ENCODE results near the gene EIF3C.
"Not testable (repeated sequence)": the region's sequence is repeated elsewhere in the genome, so short reads cannot be mapped to it uniquely, and the experiment has no call there.

The EIF3C gene, protein sequence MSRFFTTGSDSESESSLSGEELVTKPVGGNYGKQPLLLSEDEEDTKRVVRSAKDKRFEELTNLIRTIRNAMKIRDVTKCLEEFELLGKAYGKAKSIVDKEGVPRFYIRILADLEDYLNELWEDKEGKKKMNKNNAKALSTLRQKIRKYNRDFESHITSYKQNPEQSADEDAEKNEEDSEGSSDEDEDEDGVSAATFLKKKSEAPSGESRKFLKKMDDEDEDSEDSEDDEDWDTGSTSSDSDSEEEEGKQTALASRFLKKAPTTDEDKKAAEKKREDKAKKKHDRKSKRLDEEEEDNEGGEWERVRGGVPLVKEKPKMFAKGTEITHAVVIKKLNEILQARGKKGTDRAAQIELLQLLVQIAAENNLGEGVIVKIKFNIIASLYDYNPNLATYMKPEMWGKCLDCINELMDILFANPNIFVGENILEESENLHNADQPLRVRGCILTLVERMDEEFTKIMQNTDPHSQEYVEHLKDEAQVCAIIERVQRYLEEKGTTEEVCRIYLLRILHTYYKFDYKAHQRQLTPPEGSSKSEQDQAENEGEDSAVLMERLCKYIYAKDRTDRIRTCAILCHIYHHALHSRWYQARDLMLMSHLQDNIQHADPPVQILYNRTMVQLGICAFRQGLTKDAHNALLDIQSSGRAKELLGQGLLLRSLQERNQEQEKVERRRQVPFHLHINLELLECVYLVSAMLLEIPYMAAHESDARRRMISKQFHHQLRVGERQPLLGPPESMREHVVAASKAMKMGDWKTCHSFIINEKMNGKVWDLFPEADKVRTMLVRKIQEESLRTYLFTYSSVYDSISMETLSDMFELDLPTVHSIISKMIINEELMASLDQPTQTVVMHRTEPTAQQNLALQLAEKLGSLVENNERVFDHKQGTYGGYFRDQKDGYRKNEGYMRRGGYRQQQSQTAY

DNA sequence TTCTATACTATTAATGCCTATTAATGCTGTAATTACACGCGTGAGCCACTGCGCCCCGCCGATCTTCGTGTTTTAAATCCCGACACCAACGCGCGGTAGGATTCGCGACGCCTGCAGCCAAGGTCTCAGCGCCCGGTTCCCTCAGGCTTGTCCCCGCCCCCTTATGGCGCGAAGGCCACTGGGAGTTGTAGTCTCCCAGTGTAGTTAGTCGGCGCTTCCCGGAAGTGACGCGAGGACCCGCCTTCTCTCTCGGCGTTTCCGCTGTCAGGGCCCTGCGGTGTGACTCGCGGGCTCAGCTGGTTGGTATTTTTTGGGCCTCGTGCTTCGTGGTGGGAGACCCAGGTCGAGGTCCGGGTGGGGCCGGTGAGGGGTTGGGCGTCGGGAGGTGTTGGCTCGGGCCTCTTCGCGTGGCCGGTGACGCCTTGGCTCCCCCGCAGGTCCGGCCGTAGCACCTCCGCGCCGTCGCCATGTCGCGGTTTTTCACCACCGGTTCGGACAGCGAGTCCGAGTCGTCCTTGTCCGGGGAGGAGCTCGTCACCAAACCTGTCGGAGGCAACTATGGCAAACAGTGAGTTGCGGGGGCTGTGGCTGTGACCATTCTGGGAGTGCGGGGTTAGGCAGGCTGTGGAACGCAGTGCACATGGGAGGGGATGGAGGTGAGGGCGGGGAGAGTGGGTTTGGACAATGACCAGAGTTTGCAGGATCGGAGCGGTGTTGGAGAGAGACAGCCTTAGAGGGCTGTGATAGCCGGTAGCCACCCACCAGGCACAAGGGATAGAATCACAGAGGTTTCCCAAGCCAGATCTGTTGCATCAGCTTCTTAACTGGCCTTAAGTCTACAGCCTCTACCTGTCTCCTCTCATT is at the start of gene EIF3C:
TSS of gene EIF3C (plus strand) at position 245 of the 864 bp plus-strand sequence. CDS start at position 468, 223 bp downstream.
- DNase-seq (ENCODE audit: low read depth, low spot score) = not testable (repeated sequence)

DNA sequence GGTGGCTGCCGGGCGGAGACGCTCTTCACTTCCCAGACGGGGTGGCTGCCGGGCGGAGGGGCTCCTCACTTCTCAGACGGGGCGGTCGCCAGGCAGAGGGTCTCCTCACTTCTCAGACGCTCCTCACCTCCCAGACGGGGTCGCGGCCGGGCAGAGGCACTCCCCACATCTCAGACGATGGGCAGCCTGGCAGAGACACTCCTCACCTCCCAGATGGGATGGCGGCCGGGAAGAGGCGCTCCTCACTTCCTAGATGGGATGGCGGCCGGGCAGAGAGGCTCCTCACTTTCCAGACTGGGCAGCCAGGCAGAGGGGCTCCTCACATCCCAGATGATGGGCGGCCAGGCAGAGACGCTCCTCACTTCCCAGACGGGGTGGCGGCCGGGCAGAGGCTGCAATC is 45.0 kb upstream of the EIF3C start:
- DNase-seq (ENCODE audit: low read depth, low spot score) = not testable (repeated sequence)

DNA sequence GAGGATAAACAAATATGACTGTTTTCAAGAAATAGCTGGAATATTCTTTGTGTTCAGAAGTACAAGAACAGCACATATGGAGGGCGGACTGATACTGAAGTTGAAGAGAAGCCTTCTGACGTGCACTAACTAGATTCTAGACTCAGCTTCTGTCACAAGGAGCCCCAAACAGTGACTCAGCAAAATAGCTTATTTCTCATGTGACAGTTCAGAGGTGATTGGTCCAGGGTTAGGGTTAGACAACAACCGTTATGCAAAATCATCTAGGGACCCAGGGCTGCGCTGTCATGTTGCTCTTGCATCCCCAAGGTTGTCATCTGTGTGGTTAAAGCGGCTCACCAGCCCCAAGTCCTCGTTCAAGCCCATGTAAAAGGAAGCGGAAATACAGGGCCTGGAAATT is 43.8 kb upstream of the EIF3C start:
- not testable (repeated sequence) for DNase-seq (ENCODE audit: low read depth, low spot score)

DNA sequence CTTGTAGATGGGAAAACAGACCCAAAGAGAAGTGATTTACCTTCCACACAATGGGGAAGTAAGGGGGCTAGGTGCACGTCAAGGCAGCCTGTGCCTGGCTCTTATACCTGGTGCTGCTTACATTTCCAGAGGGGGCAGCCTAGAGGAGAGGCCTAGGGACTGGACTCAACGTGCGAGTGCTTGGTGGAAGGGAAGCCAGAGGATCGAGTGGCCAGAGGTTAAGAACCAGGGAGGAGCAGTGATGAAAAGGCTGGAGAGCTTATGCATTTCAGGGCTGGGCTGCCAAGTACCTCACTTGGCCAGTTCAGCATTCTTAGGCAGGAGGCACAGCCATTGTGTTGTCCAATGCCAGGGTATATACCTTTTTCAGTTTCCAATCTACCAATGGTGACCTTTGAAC is 43.1 kb upstream of the EIF3C start:
- DNase-seq (ENCODE audit: low read depth, low spot score) = not testable (repeated sequence)

DNA sequence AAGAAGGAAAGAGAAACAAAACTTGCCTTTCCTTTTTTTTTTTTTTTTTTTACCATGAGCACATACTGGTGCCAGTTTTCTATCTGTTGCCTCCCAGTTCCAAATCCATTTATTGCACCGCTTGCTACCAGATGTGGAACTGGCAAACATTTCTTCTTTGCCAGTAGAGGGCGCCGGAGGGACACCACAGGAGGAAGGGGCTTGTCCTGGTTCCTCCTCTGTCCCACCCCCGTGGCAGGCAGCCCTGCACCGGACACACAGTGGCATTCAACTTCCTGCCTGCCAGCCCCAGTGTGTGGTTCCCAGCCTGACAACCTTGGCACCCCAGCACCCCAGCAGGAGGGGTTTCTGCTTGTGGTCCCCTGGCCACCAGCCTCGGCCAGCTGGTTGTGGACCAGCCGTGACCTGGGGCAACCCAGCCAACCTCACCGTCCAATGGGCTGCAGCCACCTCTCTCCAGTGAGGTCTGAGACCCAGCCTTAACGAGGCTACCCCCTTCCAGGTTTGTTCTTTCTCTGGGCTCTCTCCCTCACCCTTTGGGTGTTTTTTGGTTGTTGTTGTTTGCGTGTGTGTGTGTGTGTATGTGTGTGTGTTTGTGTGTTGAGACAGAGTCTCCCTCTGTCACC is 22.8 kb upstream of the EIF3C start:
- not testable (repeated sequence) for DNase-seq (ENCODE audit: low read depth, low spot score)

DNA sequence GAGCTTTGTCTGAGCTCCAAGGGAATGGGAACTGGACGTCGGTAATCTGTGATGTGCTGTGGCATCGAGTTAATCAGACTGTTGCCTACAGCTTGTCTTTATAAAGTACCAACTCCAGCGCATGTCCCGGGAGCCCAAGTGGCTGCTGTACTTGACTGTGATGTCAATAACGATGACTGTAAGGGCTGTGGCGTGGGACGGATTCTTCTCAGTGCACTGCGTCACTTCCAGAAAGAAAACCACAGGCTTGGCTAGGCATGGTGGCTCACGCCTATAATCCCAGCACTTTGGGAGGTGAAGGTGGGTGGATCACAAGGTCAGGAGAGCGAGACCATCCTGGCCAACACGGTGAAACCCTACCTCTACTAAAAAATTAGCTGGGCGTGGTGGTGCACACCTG is 21.8 kb upstream of the EIF3C start:
- DNase-seq (ENCODE audit: low read depth, low spot score) = not testable (repeated sequence)

DNA sequence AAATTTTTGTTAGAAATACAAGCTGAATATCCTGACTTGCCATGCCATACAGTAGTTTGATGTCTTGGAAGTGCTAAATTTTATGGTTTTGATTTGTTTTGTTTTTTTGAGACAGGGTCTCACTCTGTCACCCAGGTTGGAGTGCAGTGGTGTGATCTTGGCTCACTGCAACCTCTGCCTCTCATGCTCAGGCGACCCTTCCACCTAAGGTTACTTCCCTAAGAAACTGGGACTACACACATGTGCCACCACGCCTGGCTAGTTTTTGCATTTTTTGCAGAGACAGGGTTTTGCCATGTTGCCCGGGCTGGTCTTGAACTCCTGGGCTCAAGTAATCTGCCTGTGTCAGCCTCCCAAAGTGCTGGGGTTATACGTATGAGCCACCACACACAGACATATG is 19.5 kb upstream of the EIF3C start:
- DNase-seq (ENCODE audit: low read depth, low spot score) = not testable (repeated sequence)

DNA sequence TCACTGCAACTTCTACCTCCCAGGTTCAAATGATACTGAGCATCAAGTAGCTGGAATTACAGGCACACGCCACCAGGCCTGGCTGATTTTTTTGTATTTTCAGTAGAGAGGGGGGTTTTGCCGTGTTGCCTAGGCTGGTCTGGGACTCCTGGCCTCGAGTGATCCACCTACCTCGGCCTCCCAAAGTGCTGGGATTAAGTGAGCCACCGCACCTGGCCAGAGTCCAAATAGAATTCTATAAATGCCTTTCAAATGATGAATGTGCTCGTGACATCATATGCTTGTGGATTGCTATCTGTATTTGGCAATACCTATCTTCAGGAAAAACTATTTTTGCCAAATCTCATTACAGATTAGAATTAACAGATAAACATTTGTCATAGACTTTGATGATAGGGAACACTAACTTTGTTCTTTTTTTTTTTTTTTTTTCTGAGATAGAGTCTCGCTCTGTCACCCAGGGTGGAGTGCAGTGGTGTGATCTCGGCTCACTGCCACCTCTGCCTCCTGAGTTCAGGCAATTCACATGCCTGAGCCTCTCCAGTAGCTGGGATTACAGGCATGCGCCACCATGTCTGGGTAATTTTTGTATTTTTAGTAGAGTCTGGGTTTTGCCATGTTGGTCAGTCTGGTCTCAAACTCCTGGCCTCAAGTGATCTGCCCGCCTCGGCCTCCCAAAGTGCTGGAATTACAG is 17.9 kb upstream of the EIF3C start:
- not testable (repeated sequence) for DNase-seq (ENCODE audit: low read depth, low spot score)

DNA sequence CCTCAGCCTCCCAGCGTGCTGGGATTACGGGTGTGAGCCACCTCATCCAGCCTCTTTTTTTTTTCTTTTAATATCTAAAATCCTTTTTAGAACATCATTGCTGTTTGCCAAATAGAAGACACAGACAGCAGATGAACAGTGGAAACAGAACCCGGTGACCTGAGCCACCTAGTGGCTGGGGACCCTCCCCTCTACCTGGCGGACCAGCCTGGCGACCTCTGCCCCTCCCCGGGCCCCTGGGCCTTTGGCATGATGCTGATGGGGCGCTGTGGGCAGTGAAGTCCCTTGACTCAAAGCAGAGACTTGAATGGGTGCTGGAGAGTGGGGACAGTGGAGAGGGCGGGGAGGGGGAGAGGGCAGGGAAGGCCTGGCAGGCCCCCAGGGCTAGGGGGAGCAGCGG is 11.5 kb upstream of the EIF3C start:
- not testable (repeated sequence) for DNase-seq (ENCODE audit: low read depth, low spot score)

DNA sequence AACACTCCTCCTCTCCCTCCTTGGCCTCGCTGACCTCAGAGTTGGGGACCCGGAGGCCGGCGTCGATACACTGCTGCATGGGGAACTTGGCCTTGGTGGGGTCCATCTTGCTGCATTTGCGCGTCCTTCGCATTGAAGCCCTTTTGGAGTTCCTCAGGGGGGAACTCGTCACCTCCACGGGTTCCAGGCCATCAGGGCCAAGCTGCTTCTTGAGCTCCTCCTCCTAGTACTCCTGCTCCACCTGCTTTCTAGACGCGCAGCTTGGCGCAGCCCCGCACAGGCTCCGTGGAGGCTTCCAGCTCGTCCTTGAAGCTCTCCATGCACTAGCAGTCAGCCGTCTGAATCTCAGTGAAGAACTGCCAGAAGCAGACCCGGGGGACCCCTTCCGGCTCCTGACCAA is 10.9 kb upstream of the EIF3C start:
- DNase-seq (ENCODE audit: low read depth, low spot score) = not testable (repeated sequence)

DNA sequence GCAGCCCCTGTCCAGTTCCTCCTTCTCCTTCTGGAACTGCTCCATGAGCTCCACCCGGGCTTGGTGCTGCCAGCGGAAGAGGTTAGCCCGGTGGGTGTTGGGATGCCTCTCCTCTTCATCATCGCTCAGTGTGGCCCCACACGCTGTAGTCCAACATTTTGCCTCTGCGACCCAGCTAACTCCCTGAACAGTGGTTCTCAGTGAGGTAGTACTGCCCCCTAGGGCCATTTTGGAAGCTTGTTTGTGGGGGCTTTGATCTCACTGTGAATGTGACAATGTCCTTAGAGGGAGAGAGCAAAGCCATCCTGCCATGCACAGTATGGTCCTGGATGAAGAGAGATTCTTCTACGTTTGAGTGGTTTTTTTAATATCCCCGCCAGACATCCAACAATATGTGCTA is 9.9 kb upstream of the EIF3C start:
- DNase-seq (ENCODE audit: low read depth, low spot score) = not testable (repeated sequence)

DNA sequence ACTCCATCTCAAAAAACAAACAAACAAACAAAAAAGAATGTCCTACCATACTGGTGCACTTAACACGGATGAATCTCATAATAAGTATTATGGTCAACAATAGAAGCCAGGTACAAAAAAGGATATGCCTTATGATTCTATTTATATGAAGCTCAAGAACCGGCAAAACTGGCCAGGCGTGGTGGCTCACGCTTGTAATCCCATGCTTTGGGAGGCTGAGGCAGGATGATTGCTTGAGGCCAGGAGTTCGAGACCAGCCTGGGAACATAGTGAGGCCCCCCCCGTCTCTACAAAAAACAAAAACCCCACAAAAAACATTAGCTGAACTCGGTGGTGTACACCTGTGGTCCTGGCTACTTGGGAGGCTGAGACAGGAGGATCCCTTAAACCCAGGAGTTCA is 7.0 kb upstream of the EIF3C start:
- DNase-seq (ENCODE audit: low read depth, low spot score) = not testable (repeated sequence)

DNA sequence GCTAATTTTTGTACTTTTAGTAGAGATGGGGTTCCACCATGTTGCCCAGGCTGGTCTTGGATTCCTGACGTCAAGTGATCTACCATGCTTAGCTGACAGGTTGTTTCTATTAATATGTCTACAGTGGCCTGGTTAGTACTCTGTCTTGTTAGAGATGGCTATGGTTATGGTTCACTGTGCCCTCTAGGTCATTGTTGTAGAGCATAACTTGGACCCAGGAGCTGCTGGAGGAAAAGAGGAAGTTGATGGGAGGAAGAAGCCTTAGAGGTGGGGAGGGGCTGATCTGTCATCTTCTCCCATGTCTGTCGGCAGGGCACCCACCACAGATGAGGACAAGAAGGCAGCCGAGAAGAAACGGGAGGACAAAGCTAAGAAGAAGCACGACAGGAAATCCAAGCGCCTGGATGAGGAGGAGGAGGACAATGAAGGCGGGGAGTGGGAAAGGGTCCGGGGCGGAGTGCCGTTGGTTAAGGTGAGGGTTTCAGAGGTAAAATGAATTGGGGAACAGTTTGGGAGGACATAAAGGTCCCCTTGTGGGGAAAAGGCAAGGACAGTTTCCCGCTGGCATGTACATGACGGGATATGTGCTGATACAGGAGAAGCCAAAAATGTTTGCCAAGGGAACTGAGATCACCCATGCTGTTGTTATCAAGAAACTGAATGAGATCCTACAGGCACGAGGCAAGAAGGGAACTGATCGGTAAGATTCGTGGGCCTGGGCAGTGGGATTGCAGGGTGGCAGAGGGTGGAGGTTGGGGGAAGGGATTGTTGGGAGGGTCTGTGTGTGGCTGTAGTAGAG is 11.8 kb downstream of the EIF3C start:
- not testable (repeated sequence) for DNase-seq (ENCODE audit: low read depth, low spot score)

DNA sequence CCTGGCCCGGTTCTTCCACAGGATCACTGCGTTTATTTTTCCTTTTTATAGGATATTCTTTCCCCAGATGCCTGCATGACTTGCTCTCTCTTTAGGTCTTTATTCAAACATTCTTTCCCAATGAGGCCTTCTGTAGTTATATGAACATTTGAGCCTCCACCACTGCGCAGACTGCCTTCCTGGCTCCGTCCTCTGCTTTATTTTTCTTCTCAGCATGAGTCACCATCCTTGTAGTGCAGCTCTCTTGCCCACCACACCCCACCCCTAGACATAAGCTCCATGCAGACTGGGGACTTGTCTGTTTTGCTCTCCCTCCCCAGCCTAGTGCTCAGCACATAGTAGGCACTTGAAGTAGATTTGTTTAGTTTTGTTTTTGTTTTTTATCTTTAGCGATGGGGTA is 20.0 kb downstream of the EIF3C start:
- DNase-seq (ENCODE audit: low read depth, low spot score) = not testable (repeated sequence)

DNA sequence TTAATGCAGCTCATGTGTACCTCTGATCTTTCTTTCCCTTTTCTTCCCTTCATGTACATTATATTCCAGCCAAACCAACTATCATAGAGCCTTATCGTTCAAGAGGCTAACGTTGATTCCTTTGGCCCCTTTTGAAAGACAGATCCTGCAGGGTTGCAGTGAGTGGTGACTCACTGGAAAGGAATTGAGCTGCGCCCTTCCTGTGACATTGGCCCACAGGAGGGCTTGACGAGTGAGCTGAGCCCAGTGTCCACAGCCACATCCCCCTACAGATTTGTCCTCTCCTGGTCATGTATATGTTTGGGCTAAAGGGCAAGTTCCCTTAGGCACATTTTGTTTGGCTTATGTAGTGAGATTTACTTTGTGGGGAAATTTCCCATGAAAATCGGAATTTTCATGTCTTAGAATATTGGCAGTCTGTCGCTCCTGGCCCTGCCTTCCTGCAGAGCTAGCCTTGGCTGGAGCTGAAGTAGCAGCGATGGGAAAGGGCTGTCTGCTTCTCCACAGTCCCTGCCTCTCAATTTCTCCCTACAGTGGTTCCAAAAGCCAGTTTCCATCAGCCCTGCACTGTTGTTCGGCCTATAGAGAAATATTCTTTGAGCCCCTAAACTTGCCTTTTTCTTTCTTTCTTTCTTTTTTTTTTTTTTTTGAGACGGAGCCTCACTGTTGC is 21.3 kb downstream of the EIF3C start:
- not testable (repeated sequence) for DNase-seq (ENCODE audit: low read depth, low spot score)

DNA sequence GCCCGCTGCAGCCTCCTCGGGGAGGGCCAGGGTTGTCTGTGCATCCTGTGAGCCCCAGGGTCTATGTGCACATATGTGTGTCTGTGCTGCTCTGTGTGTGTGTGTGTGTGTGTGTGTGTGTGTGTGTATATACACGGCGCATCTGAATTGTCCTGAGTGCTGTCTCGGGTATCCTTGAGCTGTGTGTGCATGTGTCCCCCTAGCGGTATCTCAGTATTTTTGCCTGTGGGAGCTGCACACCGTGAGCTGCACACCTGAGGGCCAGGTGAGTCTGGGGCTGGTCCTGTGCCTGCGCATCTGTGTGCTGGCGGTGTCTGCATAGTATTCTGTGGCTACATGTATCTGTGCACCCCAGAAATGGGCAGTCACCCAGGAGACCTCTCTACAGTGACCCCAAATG is 28.5 kb downstream of the EIF3C start:
- DNase-seq (ENCODE audit: low read depth, low spot score) = not testable (repeated sequence)

DNA sequence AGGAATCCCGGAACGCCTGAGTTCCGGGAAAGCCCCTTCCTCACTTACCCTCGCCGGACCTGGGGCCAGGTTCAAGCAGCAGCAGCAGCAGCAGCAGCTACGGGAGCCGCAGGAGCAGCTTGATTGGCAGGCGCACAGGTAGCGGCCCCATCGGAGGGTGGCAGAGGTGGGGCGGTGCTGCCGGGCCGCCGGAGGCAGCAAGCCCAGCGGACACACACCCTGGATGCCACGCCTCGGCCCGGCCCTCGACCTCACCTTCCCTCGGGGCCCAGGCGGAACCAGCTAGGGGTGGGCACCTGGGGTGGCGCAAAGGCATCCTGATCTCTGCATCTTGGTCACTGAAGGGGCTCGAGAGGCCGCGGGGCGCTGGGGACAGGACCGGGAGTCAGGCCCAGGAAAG is 29.4 kb downstream of the EIF3C start:
- DNase-seq (ENCODE audit: low read depth, low spot score) = not testable (repeated sequence)

DNA sequence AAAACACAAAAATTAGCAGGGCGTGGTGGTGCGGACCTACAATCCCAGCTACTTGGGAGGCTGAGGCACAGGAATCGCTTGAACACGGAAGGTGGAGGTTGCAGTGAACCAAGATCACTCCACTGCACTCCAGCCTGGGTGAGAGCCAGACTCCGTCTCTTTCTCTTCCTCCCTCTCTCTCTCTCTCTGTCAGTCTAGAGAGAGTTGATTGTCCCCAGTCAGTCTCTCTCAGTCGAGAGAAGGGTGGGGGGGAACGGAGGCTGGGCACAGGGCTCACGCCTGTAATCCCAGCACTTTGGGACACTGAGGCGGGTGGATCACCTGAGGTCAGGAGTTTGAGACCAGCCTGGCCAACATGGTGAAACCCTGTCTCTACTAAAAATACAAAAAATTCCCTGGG is 30.0 kb downstream of the EIF3C start:
- DNase-seq (ENCODE audit: low read depth, low spot score) = not testable (repeated sequence)

Measured in smooth muscle cell of the brain vasculature (primary cell).